EH (cell line): ENCODE results near the gene SCRN2.

Experiments used
- DNase-seq: peaks from one replicate; pipeline ENCODE4 v3.0.0-alpha.2; 2015; ENCODE audit warnings: low read depth

The SCRN2 gene

DNA sequence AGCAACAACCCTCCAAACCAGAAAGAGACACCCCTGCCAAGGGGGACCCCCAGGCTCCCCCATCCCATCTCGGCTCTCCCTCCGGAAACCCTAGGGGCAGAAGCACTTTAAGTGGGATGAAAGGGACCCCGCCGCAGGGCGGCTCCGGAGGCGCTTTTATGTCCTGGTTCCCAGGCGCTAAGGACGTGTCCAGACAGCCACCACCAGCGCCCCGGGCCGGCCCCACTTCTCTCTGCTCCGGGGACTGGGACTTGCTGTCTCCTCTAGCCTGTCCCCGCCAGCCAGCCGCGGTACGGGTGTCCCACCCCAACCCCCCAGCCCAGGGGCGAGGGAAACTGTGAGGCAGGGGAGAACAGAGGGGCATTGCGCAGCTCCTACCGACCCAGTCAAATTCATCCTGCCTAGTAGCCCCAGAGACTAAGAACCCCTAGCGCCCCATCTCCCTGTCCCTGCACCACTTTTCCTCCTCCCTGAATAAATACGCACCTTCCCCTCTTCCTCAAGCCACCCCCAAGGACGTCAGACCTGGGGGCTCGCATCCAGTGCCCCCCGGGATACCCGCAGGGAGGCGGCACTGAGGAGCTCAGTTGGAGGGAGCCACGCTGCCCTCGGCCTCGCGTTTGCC is 5.8 kb upstream of the SCRN2 start:
- DNase-seq, result no peak

DNA sequence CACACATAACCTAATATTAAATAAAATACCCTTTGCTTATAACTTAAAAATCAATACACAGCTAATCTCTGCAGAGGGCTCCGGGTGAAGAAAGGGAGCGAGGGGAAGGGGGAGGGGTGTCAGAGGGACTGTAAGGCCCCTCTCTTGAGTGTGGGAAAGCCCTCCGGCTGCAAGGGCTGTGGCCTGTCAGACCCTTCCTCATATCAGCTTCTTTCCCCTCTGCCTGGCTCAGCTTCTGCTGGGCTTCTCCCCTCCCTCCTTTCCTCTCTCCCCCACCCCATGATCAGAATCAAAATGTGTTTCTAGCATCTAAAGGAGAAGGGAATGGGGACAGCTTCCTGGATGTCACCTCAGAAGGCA is 4.6 kb upstream of the SCRN2 start:
- no peak for DNase-seq

- DNase-seq, result peak; percentile 49
These were observed 4.0 kb upstream of the SCRN2 start for GRCh38 chr17:47844814-47845715.

DNA sequence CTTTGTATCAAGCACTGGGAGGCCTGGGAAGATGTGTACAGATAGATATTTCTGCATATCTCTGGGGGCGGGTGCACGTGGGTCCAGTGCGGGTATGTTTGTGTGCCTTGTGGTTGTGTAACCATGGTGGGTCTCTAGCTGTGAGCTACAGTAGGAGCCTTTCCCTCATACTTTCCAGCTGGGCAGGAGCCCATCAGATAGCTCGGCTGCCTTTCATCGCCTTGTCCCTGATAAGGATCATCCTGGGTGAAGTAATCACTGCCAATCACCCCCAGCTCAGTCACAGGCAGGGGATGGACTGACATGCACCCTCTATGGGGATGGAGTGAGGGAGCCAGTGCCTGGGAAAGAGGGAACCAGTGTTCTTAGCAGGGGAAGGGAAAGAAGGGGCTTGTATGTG is 3.2 kb upstream of the SCRN2 start:
- DNase-seq, result peak; percentile 74

- DNase-seq, result no peak
These were observed 2.3 kb upstream of the SCRN2 start for GRCh38 chr17:47843391-47843730.

DNA sequence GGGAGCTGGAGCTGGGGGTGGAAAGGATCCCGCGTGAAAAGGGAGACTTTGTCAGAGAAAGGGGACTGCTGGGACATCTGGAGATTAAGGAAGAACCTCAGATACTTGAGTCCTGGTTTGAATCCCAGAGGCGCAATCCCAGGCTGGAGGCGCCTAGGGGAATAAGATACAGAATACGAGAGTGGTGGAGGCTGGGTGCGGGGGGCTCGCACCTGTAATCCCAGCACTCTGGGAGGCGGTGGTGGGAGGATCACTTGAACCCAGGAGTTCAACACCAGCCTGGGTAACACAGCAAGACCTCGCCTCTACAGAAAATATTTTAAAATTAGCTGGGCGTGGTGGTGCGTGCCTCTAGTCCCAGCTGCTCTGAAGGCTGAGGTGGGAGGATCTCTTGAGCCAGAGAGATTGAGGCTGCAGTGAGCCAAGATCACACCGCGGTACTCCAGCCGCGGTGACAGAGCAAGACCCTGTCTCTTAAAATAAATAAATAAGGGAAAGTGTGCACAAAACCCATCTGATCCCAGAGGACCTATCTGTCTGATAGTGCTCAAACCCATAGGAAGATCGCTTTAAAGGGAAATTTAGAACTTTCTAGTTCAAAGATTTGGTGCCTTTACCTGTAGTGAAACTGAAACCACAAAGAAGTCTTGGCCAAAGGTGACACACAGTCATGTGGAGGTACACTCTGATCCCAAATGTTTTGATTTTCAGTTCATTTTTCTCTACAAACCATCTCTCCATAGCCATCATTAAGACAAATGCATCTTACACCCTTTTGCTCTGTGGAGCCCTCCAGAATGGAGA is 617 bp upstream of the SCRN2 start:
- DNase-seq, result no peak

DNA sequence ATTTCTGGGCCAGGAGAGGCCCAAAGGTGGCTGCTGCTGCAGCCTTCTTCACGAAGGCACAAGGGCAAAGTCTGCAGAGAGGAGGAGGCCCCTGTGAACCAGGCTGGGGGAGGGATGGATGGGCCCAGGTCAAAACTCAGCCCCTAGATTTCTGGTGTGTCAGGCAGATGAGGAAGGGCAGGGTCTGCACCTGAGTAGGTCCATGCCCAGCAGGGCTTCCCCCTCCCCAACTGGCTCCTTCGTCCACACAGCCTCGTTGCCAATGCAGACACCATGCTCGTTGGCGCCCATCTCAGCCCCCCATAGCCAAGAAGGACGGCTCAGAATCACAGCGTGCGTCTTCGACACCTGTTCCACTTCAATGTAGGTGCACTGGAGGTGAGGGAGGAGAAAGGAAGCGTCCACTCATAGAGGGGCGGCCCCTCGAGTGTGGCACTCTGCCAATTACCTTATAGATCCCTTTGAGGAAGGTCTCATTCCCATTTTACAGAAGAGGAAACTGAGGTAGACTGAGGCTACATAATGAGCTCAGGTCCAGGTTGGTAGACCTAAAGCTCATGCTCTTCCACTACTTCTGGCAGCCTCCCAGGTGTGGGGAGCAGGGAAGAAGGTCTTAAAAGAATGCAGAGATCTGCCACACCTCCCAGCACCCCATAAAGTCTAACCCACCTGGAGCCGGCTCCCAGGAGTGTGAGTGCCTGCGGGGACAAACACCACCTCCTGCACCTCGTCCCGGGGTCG is 902 bp downstream of the SCRN2 start:
- no peak for DNase-seq

DNA sequence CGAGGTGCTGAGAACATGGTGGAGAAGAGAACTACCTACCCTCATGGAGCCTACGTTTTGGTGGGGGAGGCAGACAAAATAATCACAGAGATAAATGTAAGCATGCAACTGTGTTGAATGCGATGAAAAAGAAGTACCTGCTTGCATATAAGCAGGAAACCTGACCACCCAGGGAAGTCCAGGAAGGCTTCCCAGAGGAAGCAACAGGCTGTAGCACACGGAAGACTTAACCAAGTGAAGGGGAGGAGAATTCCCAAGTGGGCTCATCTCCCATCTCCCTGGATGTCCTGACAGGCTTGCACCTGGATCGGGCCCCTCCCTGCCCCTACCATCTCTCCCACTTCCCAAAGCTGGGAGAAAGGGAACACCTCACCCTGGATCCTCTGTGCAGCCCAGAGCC is 2.0 kb downstream of the SCRN2 start:
- DNase-seq, result no peak

GRCh38 chr17:47838636-47839035 is 2.4 kb downstream of the SCRN2 start:
- DNase-seq, result no peak

GRCh38 chr17:47837401-47838039 is 3.6 kb downstream of the SCRN2 start:
- no peak for DNase-seq

GRCh38 chr17:47836601-47837000 is 4.5 kb downstream of the SCRN2 start:
- no peak for DNase-seq

DNA sequence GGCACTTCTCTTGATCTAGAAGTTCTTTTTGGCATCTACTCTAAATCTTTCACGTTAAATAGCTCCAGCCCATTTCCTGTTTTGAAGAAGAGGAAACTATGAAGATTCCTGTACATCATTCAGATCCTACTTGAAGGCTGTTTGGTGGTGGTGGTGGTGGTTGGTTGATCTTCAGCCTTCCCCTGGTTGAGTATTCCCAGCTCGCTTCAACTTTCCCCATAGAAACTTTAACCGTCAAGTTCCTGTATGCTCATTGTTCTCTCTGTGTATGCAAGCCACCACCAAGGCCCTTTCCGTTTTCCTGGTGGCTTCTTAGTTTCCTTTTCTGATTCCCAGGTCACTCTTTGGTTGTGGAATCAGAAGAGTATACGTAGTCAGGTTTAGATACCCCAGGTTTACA is 6.3 kb downstream of the SCRN2 start:
- DNase-seq, result no peak

- DNase-seq, result no peak
These were observed 9.1 kb downstream of the SCRN2 start for GRCh38 chr17:47831934-47832327.

GRCh38 chr17:47831003-47831933 is 9.8 kb downstream of the SCRN2 start, which contains the start of the genes LRRC46 and MRPL10:
TSS of gene LRRC46 (plus strand) at chr17:47831670. CDS start at chr17:47831990, 320 bp downstream.
TSS of gene MRPL10 (minus strand) at chr17:47831541. CDS start at chr17:47831511, 30 bp downstream.
- DNase-seq, result peak; percentile 94

DNA sequence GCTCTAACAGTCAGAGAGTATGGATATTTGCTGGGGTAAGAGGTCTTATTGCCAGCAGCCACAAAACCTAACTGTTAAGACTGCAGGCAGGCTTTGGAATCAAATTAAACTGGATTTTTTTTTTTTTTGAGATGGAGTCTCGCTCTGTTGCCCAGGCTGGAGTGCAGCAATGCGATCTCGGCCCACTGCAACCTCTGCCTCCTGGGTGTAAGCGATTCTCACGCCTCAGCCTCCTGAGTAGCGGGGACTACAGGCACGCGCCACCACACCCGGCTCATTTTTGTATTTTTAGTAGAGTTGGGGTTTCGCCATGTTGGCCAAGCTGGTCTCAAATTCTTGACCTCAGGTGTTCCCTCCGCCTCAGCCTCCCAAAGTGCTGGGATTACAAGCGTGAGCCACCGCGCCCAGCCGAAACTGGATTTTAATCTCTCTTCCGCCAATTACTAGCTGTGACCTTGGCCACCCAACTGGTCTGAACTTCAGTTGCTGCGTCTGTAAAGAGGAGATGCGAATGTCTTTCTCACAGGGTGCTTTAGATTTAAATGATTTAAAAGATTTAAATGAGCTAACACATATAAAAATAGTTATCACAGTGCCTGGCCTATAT is 10.6 kb downstream of the SCRN2 start:
- DNase-seq, result no peak

DNA sequence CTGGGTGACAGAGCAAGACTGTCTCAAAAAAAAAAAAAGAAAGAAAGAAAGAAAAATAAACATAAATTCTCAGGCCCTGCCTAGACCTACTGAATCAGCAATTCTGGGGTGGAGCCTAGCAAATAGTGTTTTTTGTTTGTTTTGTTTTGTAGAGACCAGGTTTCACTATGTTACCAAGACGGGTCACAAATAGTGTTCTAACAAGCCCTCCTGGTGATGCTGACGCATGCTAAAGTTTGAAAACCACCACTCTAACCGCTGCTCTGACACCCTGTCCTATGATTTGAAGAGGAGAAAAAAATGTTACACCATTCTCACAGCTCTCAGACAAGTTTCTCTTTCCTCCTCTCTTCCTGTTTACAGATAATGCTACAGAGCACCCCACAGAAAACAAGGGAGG is 11.2 kb downstream of the SCRN2 start:
- no peak for DNase-seq

GRCh38 chr17:47823519-47823918 is 17.6 kb downstream of the SCRN2 start:
- DNase-seq, result no peak

DNA sequence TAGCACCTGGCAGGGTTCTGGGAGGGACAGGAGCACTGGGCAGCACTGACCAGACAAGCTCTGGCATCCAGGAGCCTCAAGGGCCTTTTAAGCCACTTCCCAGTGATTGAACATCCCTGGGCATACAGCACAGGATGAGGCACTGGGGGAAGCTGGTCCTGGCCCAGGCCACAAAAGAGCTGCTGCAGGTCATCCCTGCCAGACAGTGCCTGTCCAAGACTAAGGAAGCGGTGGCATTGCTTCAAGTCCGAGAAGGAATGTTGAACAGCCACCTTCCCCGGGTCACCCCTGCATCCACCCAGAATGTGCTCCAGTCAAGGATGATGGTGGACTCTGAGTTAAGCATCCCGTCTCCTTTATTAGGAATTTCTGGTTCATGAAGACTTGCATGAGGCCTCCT is 18.3 kb downstream of the SCRN2 start:
- DNase-seq, result no peak

GRCh38 chr17:47821424-47822391 is 19.4 kb downstream of the SCRN2 start, which contains the start of gene OSBPL7:
TSS of gene OSBPL7 (minus strand) at chr17:47821794. CDS start at chr17:47820278, 1,516 bp downstream.
- DNase-seq, result peak; percentile 91
